HG02759 (cell line): Measurements from ENCODE around the gene OR51B4.
"Not testable (repeated sequence)": the region's sequence is repeated elsewhere in the genome, so short reads cannot be mapped to it uniquely, and the experiment has no call there.

ENCODE experiments used
- ATAC-seq: cut with Tn5 transposase; IDR thresholded peaks from one replicate; pipeline ENCODE4 v1.9.1; 2021; ENCODE audit warnings: mild to moderate bottlenecking, moderate library complexity; ENCODE audit not compliant: unreplicated experiment

OR51B4 gene

GRCh38 chr11:5294342-5294995 lies 7.3 kb downstream of the OR51B4 start:
- not testable (repeated sequence) for ATAC-seq

- ATAC-seq: no peak
These were observed 8.7 kb downstream of the OR51B4 start for GRCh38 chr11:5293028-5293427.

GRCh38 chr11:5291207-5291838 lies 10.4 kb downstream of the OR51B4 start:
- peak; percentile 94 for ATAC-seq

GRCh38 chr11:5290106-5290505 lies 11.6 kb downstream of the OR51B4 start:
- ATAC-seq: no peak

- no peak for ATAC-seq
These were observed 12.1 kb downstream of the OR51B4 start for GRCh38 chr11:5289696-5290095.

- ATAC-seq: no peak
These were observed 12.7 kb downstream of the OR51B4 start for GRCh38 chr11:5288906-5289550.

- no peak for ATAC-seq
These were observed 13.4 kb downstream of the OR51B4 start for GRCh38 chr11:5288108-5288905.

GRCh38 chr11:5286901-5287300 lies 14.8 kb downstream of the OR51B4 start:
- no peak for ATAC-seq

GRCh38 chr11:5286351-5286750 lies 15.4 kb downstream of the OR51B4 start:
- no peak for ATAC-seq

GRCh38 chr11:5285703-5286340 lies 15.9 kb downstream of the OR51B4 start:
- no peak for ATAC-seq

GRCh38 chr11:5284637-5285036 lies 17.1 kb downstream of the OR51B4 start:
- ATAC-seq: no peak

GRCh38 chr11:5283882-5284281 lies 17.9 kb downstream of the OR51B4 start:
- no peak for ATAC-seq

GRCh38 chr11:5283086-5283485 lies 18.7 kb downstream of the OR51B4 start:
- no peak for ATAC-seq

- no peak for ATAC-seq
These were observed 19.1 kb downstream of the OR51B4 start for GRCh38 chr11:5282628-5283027.

- ATAC-seq: no peak
These were observed 20.1 kb downstream of the OR51B4 start for GRCh38 chr11:5281596-5281995.

- ATAC-seq: peak; percentile 94
These were observed 21.1 kb downstream of the OR51B4 start for GRCh38 chr11:5280582-5281102.

GRCh38 chr11:5279471-5280090 lies 22.2 kb downstream of the OR51B4 start:
- no peak for ATAC-seq

GRCh38 chr11:5277807-5278382 lies 23.9 kb downstream of the OR51B4 start:
- ATAC-seq: peak; percentile 55

GRCh38 chr11:5276697-5277096 lies 25.0 kb downstream of the OR51B4 start:
- ATAC-seq: no peak
